Activated B cell treated with CpG ODN at 0.5 μM for 24 hours (primary cell): ENCODE data around the gene CATSPER3. TPM values are rescaled to one million over a fixed set of nuclear protein-coding genes. Genes with fewer than 3 reads are reported as not detected.

Experiments
- ATAC-seq: fragments of 200-7000 bp; cut with Tn5 transposase; one replicate; pipeline ENCODE4 v1.10.0; 2021; ENCODE audit warnings: low read depth, mild to moderate bottlenecking, moderate library complexity
- CTCF ChIA-PET: fragments of 350-600 bp; sonication (Branson Sonifier 250); formaldehyde crosslinking; loops from one replicate; lab custom pipeline; 2021; ENCODE audit warnings: antibody characterized with exemption; lab: Charles Lee
- POLR2A ChIA-PET: fragments of 350-600 bp; sonication (Branson Sonifier 250); formaldehyde crosslinking; loops from one replicate; lab custom pipeline; 2021; ENCODE audit warnings: antibody characterized with exemption; lab: Charles Lee
- DNase-seq: peaks from one replicate; pipeline ENCODE4 v3.0.0; 2022
- H3K27ac Mint-ChIP-seq: one replicate; pipeline ENCODE4 v1.8.0; 2020; ENCODE audit warnings: mixed read lengths
- H3K27me3 Mint-ChIP-seq: one replicate; pipeline ENCODE4 v1.8.0; 2021; ENCODE audit warnings: mixed read lengths
- H3K36me3 Mint-ChIP-seq: one replicate; pipeline ENCODE4 v1.8.0; 2021; ENCODE audit warnings: low read depth, mixed read lengths
- H3K4me1 Mint-ChIP-seq: one replicate; pipeline ENCODE4 v1.8.0; 2021; ENCODE audit warnings: mixed read lengths
- H3K4me3 Mint-ChIP-seq: one replicate; pipeline ENCODE4 v1.8.0; 2020; ENCODE audit warnings: mild to moderate bottlenecking, mixed read lengths
- H3K9me3 Mint-ChIP-seq: one replicate; pipeline ENCODE4 v1.8.0; 2020; ENCODE audit warnings: mixed read lengths
- CTCF ChIP-seq: fragments of 200-600 bp; IDR thresholded peaks from one replicate; pipeline ENCODE4 v1.8.0; 2022; ENCODE audit warnings: antibody characterized with exemption, mild to moderate bottlenecking
- intact Hi-C: fragments of 100-400 bp; cut with micrococcal nuclease; formaldehyde crosslinking; loops from one replicate; pipeline ENCODE4 v1.15.1; 2024
- total RNA-seq: library from RNA; stranded (reverse); gene quantifications from 2 replicates; pipeline ENCODE4 v1.2.3, GENCODE V29; 2022

Gene CATSPER3
- total RNA-seq, 1 donor from 2014 or later, result 0.95 TPM

GRCh38 chr5:135005076-135005475 is 37.4 kb downstream of the CATSPER3 start:
- Mint-ChIP-seq H3K27me3 (peaks cover 8% of the 10 kb centered on the region), H3K27ac (no peak overlapping the region), H3K9me3 (no peaks in the 10 kb centered on the region), H3K36me3 (no peaks in the 10 kb centered on the region), H3K4me3 (no peak overlapping the region), H3K4me1 (no peaks in the 10 kb centered on the region)
- CTCF ChIA-PET, result no interaction called here
- TF ChIP-seq CTCF, result no peak
- no peak for ATAC-seq
- POLR2A ChIA-PET, result no interaction called here
- no peak for DNase-seq
- intact Hi-C loops, result no loop called here

GRCh38 chr5:135007305-135007704 is 39.6 kb downstream of the CATSPER3 start:
- no peak overlapping the region for H3K4me3 Mint-ChIP-seq
- no peaks in the 10 kb centered on the region for H3K4me1 Mint-ChIP-seq
- intact Hi-C loops, result no loop called here
- ChIA-PET POLR2A (no interaction called here), CTCF (no interaction called here)
- ATAC-seq (no peak), DNase-seq (no peak)
- H3K36me3 Mint-ChIP-seq, result no peaks in the 10 kb centered on the region
- H3K9me3 Mint-ChIP-seq, result no peaks in the 10 kb centered on the region
- no peak overlapping the region for H3K27ac Mint-ChIP-seq
- TF ChIP-seq CTCF, result no peak
- H3K27me3 Mint-ChIP-seq, result peaks cover 8% of the 10 kb centered on the region

- no peak for TF ChIP-seq CTCF
- POLR2A ChIA-PET, result no interaction called here
- CTCF ChIA-PET, result no interaction called here
- Mint-ChIP-seq H3K4me1 (no peaks in the 10 kb centered on the region), H3K27ac (no peak overlapping the region), H3K27me3 (peaks cover 8% of the 10 kb centered on the region), H3K9me3 (no peaks in the 10 kb centered on the region), H3K4me3 (no peak overlapping the region), H3K36me3 (no peaks in the 10 kb centered on the region)
- DNase-seq, result no peak
- intact Hi-C loops, result no loop called here
- ATAC-seq, result no peak
Measured at GRCh38 chr5:135007749-135008363, 40.1 kb downstream of the CATSPER3 start.

GRCh38 chr5:135008556-135008955 is 40.8 kb downstream of the CATSPER3 start:
- H3K4me3 Mint-ChIP-seq, result no peak overlapping the region
- intact Hi-C loops, result no loop called here
- DNase-seq (no peak), ATAC-seq (no peak)
- ChIA-PET POLR2A (no interaction called here), CTCF (no interaction called here)
- H3K27me3 Mint-ChIP-seq, result peaks cover 8% of the 10 kb centered on the region
- H3K27ac Mint-ChIP-seq, result no peak overlapping the region
- no peaks in the 10 kb centered on the region for H3K4me1 Mint-ChIP-seq
- H3K36me3 Mint-ChIP-seq, result no peaks in the 10 kb centered on the region
- no peak for TF ChIP-seq CTCF
- no peaks in the 10 kb centered on the region for H3K9me3 Mint-ChIP-seq

GRCh38 chr5:135008981-135009735 is 41.5 kb downstream of the CATSPER3 start:
- intact Hi-C loops, result no loop called here
- ChIA-PET POLR2A (no interaction called here), CTCF (no interaction called here)
- H3K9me3 Mint-ChIP-seq, result no peaks in the 10 kb centered on the region
- H3K4me3 Mint-ChIP-seq, result no peak overlapping the region
- H3K4me1 Mint-ChIP-seq, result no peaks in the 10 kb centered on the region
- ATAC-seq (no peak), DNase-seq (no peak)
- H3K27me3 Mint-ChIP-seq, result peaks cover 7% of the 10 kb centered on the region
- TF ChIP-seq CTCF, result no peak
- H3K27ac Mint-ChIP-seq, result no peak overlapping the region
- no peaks in the 10 kb centered on the region for H3K36me3 Mint-ChIP-seq
